Small intestine (tissue), 7 donors: ENCODE measurements around the gene SUCO. TPM values are rescaled to one million over a fixed set of nuclear protein-coding genes. Genes with fewer than 3 reads are reported as not detected.

Experiments
- DNase-seq, 2 donors: peaks; one replicate each; pipeline versions ENCODE4 v3.0.0 to v3.0.0-alpha.2; 2013
- FAIRE-seq: peaks from 2 replicates; lab custom pipeline; 2012; peaks lifted over from hg19 to GRCh38; lab: Jason Lieb, UNC
- H3K27ac ChIP-seq, 3 donors: one replicate each; pipeline ENCODE4 v1.5.1; 2013; ENCODE audit warnings: low read length in 2 of 3, mild to moderate bottlenecking in 2 of 3, control low read depth in 1 of 3, inconsistent platforms in 1 of 3, low read depth in 1 of 3, moderate library complexity in 1 of 3
- H3K27me3 ChIP-seq, 3 donors: one replicate each; pipeline ENCODE4 v1.6.1; 2013; ENCODE audit warnings: low read length in 3 of 3, inconsistent platforms in 1 of 3; ENCODE audit not compliant: control insufficient read depth in 3 of 3, insufficient read depth in 3 of 3
- H3K36me3 ChIP-seq, 3 donors: one replicate each; pipeline ENCODE4 v1.6.1; 2013; ENCODE audit warnings: low read length in 3 of 3, inconsistent platforms in 1 of 3, low read depth in 1 of 3, mild to moderate bottlenecking in 1 of 3, moderate library complexity in 1 of 3; ENCODE audit not compliant: control insufficient read depth in 3 of 3, insufficient read depth in 2 of 3
- H3K4me1 ChIP-seq, 3 donors: one replicate each; pipeline ENCODE4 v1.6.1; 2013; ENCODE audit warnings: low read length in 2 of 3, inconsistent platforms in 1 of 3, low read depth in 1 of 3, mild to moderate bottlenecking in 1 of 3, moderate library complexity in 1 of 3; ENCODE audit not compliant: control insufficient read depth in 3 of 3, insufficient read depth in 2 of 3
- H3K4me3 ChIP-seq, 3 donors: one replicate each; pipeline ENCODE4 v1.5.1; 2013; ENCODE audit warnings: low read length in 3 of 3, control low read depth in 1 of 3, inconsistent platforms in 1 of 3, low read depth in 1 of 3, mild to moderate bottlenecking in 1 of 3, moderate library complexity in 1 of 3
- H3K9me3 ChIP-seq, 2 donors: one replicate each; pipeline ENCODE4 v1.6.1; 2013; ENCODE audit warnings: low read depth in 1 of 2, low read length in 1 of 2; ENCODE audit not compliant: control insufficient read depth in 2 of 2, insufficient read depth in 1 of 2
- WGBS, 3 donors: extraction: QIAGEN DNeasy Blood & Tissue Kit; methylation state at CpG; one replicate each; pipeline ENCODE4 v1.1.7; 2013; 5-methylcytosine and 5-hydroxymethylcytosine counted together
- polyA plus RNA-seq, 4 donors: library from polyadenylated mRNA; stranded (reverse) in 3 of 4; unstranded in 1 of 4; fragments of 200-250 nt in 3 of 4; fragments of 120-200 nt in 1 of 4; gene quantifications; one replicate each; pipeline versions ENCODE4 v1.2.1 to v1.2.3, GENCODE V29; 2013
- donor health status: healthy with polysubstance abuse.
- donor health status: control.
- donor health status: control.
- donor health status: Bipolar disorder and iron deficiency.
- donor health status: healthy.

The SUCO gene
- polyA plus RNA-seq, 4 donors = 11.4 to 46.0 (median 12.5) TPM

GRCh38 chr1:172540635-172541034, 7.7 kb downstream of the SUCO start:
- Histone ChIP-seq H3K4me1 (peaks cover 0 to 6% (median 2%) of the 10 kb centered on the region in 3 donors), H3K9me3 (no peaks in the 10 kb centered on the region), H3K36me3 (no peaks in the 10 kb centered on the region), H3K4me3 (no peak overlapping the region), H3K27ac (no peak overlapping the region), H3K27me3 (no peaks in the 10 kb centered on the region)
- DNase-seq = no peak
- FAIRE-seq = no peak

GRCh38 chr1:172544481-172545104, 11.6 kb downstream of the SUCO start:
- FAIRE-seq (no peak), DNase-seq (no peak)
- WGBS, 3 donors = 66 to 81% (median 72%) methylated on average over 2 of the region's 2 CpGs
- Histone ChIP-seq H3K27ac (no peak overlapping the region), H3K4me3 (no peak overlapping the region), H3K4me1 (peaks cover 0 to 6% (median 2%) of the 10 kb centered on the region in 3 donors), H3K36me3 (peaks cover 0 to 3% (median 0%) of the 10 kb centered on the region in 3 donors), H3K27me3 (no peaks in the 10 kb centered on the region), H3K9me3 (no peaks in the 10 kb centered on the region)

GRCh38 chr1:172545396-172546004, 12.6 kb downstream of the SUCO start:
- Histone ChIP-seq H3K36me3 (peaks cover 0 to 3% (median 0%) of the 10 kb centered on the region in 3 donors), H3K27me3 (no peaks in the 10 kb centered on the region), H3K4me1 (peaks cover 0 to 6% (median 2%) of the 10 kb centered on the region in 3 donors), H3K4me3 (no peak overlapping the region), H3K9me3 (no peaks in the 10 kb centered on the region), H3K27ac (no peak overlapping the region)
- 88 to 92% (median 91%) methylated on average over 4 of the region's 4 CpGs for WGBS, 3 donors
- DNase-seq = no peak
- no peak for FAIRE-seq

- DNase-seq = no peak
- Histone ChIP-seq H3K9me3 (no peaks in the 10 kb centered on the region), H3K27ac (no peak overlapping the region), H3K36me3 (peaks cover 0 to 3% (median 0%) of the 10 kb centered on the region in 3 donors), H3K4me3 (no peak overlapping the region), H3K4me1 (peaks cover 0 to 6% (median 2%) of the 10 kb centered on the region in 3 donors), H3K27me3 (no peaks in the 10 kb centered on the region)
- no peak for FAIRE-seq
- 69 to 87% (median 85%) methylated on average over 3 of the region's 3 CpGs for WGBS, 3 donors
Measured at GRCh38 chr1:172547071-172547470, 14.1 kb downstream of the SUCO start.

- Histone ChIP-seq H3K27ac (no peak overlapping the region), H3K4me3 (no peak overlapping the region), H3K9me3 (no peaks in the 10 kb centered on the region), H3K4me1 (peaks cover 0 to 4% (median 0%) of the 10 kb centered on the region in 3 donors), H3K36me3 (peaks cover 0 to 3% (median 0%) of the 10 kb centered on the region in 3 donors), H3K27me3 (no peaks in the 10 kb centered on the region)
- 28 to 47% (median 29%) methylated on average over 2 of the region's 2 CpGs for WGBS, 3 donors
- DNase-seq = no peak
- no peak for FAIRE-seq
Measured at GRCh38 chr1:172549621-172550280, 16.8 kb downstream of the SUCO start.

- Histone ChIP-seq H3K9me3 (no peaks in the 10 kb centered on the region), H3K4me3 (no peak overlapping the region), H3K27ac (no peak overlapping the region), H3K36me3 (no peaks in the 10 kb centered on the region), H3K27me3 (no peaks in the 10 kb centered on the region), H3K4me1 (peaks cover 0 to 2% (median 0%) of the 10 kb centered on the region in 3 donors)
- DNase-seq = no peak
- no peak for FAIRE-seq
- WGBS, 3 donors = 89 to 94% (median 92%) methylated on average over 6 of the region's 6 CpGs
Measured at GRCh38 chr1:172551279-172551678, 18.3 kb downstream of the SUCO start.

- FAIRE-seq (no peak), DNase-seq (no peak)
- H3K27me3 ChIP-seq = no peaks in the 10 kb centered on the region
- no peak overlapping the region for H3K27ac ChIP-seq
- H3K4me1 ChIP-seq = no peaks in the 10 kb centered on the region
- no peaks in the 10 kb centered on the region for H3K9me3 ChIP-seq
- H3K4me3 ChIP-seq = no peak overlapping the region
- peaks cover 0 to 3% (median 0%) of the 10 kb centered on the region in 3 donors for H3K36me3 ChIP-seq
- 97 to 99% (median 98%) methylated on average over 4 of the region's 4 CpGs for WGBS, 3 donors
Measured at GRCh38 chr1:172554915-172555314, 22.0 kb downstream of the SUCO start.

- FAIRE-seq (no peak), DNase-seq (no peak)
- no peaks in the 10 kb centered on the region for H3K9me3 ChIP-seq
- H3K4me3 ChIP-seq = no peak overlapping the region
- no peaks in the 10 kb centered on the region for H3K27me3 ChIP-seq
- H3K4me1 ChIP-seq = no peaks in the 10 kb centered on the region
- peaks cover under 1 to 4% (median 2%) of the 10 kb centered on the region in 3 donors for H3K36me3 ChIP-seq
- no peak overlapping the region for H3K27ac ChIP-seq
Measured at GRCh38 chr1:172556461-172556860, 23.5 kb downstream of the SUCO start.
